ENCODE data around the gene THAP7. TPM values are rescaled to one million over a fixed set of nuclear protein-coding genes. Genes with fewer than 3 reads are reported as not detected.

THAP7 gene
- total RNA-seq, 1 donor from 2014 or later: 17.8 TPM

GRCh38 chr22:20979243-20979809 lies 22.6 kb downstream of the THAP7 start:
- H3K4me3 ChIP-seq: peak overlapping the region; percentile 52
- H3K4me1 ChIP-seq: peaks cover 36% of the 10 kb centered on the region
- no peak for TF ChIP-seq CTCF (IDR thresholded peaks at IDR 0.05; ENCODE audit: borderline replicate concordance)
- peaks cover 5% of the 10 kb centered on the region for H3K36me3 ChIP-seq
- peaks cover 13% of the 10 kb centered on the region for H3K27me3 ChIP-seq (ENCODE audit: low read depth)
- H3K9me3 ChIP-seq (replicated peaks): peaks cover 7% of the 10 kb centered on the region
- H3K27ac ChIP-seq (replicated peaks): no peak overlapping the region
- DNase-seq: peak; percentile 53
- intact Hi-C loops (cut with micrococcal nuclease): no loop called here

- Histone ChIP-seq H3K4me1 (peaks cover 34% of the 10 kb centered on the region), H3K4me3 (no peak overlapping the region), H3K36me3 (no peaks in the 10 kb centered on the region), H3K9me3 (replicated peaks) (peaks cover 7% of the 10 kb centered on the region), H3K27ac (replicated peaks) (no peak overlapping the region), H3K27me3 (ENCODE audit: low read depth) (peaks cover 16% of the 10 kb centered on the region)
- TF ChIP-seq CTCF (IDR thresholded peaks at IDR 0.05; ENCODE audit: borderline replicate concordance): no peak
- DNase-seq: no peak
- intact Hi-C loops (cut with micrococcal nuclease): no loop called here
These were observed 23.5 kb downstream of the THAP7 start for GRCh38 chr22:20978419-20978818.

- no peaks in the 10 kb centered on the region for H3K36me3 ChIP-seq
- intact Hi-C loops (cut with micrococcal nuclease): no loop called here
- peaks cover 7% of the 10 kb centered on the region for H3K9me3 ChIP-seq (replicated peaks)
- peaks cover 27% of the 10 kb centered on the region for H3K4me1 ChIP-seq
- H3K27ac ChIP-seq (replicated peaks): no peak overlapping the region
- DNase-seq: no peak
- TF ChIP-seq CTCF (IDR thresholded peaks at IDR 0.05; ENCODE audit: borderline replicate concordance): no peak
- H3K4me3 ChIP-seq: no peak overlapping the region
- peaks cover 16% of the 10 kb centered on the region for H3K27me3 ChIP-seq (ENCODE audit: low read depth)
These were observed 24.3 kb downstream of the THAP7 start for GRCh38 chr22:20977516-20978170.

- H3K27ac ChIP-seq (replicated peaks): no peak overlapping the region
- no peak for TF ChIP-seq CTCF (IDR thresholded peaks at IDR 0.05; ENCODE audit: borderline replicate concordance)
- no peak overlapping the region for H3K4me3 ChIP-seq
- intact Hi-C loops (cut with micrococcal nuclease): no loop called here
- H3K27me3 ChIP-seq (ENCODE audit: low read depth): peaks cover 16% of the 10 kb centered on the region
- no peak for DNase-seq
- peaks cover 22% of the 10 kb centered on the region for H3K4me1 ChIP-seq
- H3K9me3 ChIP-seq (replicated peaks): peaks cover 7% of the 10 kb centered on the region
- no peaks in the 10 kb centered on the region for H3K36me3 ChIP-seq
These were observed 24.9 kb downstream of the THAP7 start for GRCh38 chr22:20977019-20977418.

- peaks cover 7% of the 10 kb centered on the region for H3K9me3 ChIP-seq (replicated peaks)
- DNase-seq: no peak
- intact Hi-C loops (cut with micrococcal nuclease): no loop called here
- no peak for TF ChIP-seq CTCF (IDR thresholded peaks at IDR 0.05; ENCODE audit: borderline replicate concordance)
- H3K4me3 ChIP-seq: no peak overlapping the region
- H3K27me3 ChIP-seq (ENCODE audit: low read depth): peaks cover 16% of the 10 kb centered on the region
- peaks cover 18% of the 10 kb centered on the region for H3K4me1 ChIP-seq
- no peaks in the 10 kb centered on the region for H3K36me3 ChIP-seq
- H3K27ac ChIP-seq (replicated peaks): no peak overlapping the region
These were observed 25.5 kb downstream of the THAP7 start for GRCh38 chr22:20976291-20976877.
